Occipital lobe (tissue), 2 donors: ENCODE results near the gene KYAT1. TPM values are rescaled to one million over a fixed set of nuclear protein-coding genes. Genes with fewer than 3 reads are reported as not detected.
"Not testable (repeated sequence)": the region's sequence is repeated elsewhere in the genome, so short reads cannot be mapped to it uniquely, and the experiment has no call there.

Source experiments
- DNase-seq: peaks from one replicate; lab custom pipeline; 2025; lab: John Stamatoyannopoulos, UW
- total RNA-seq: library from RNA; depleted of rRNA; stranded (reverse); fragments of >200 nt; gene quantifications from one replicate; pipeline ENCODE4 v1.2.3, GENCODE V29; 2014

KYAT1 gene
- total RNA-seq, 1 donor from 2014 or later: 9.0 TPM

- DNase-seq: peak; percentile 31
These were observed 61.8 kb downstream of the KYAT1 start for GRCh38 chr9:128819716-128820664.

- peak; percentile 16 for DNase-seq
These were observed 62.7 kb downstream of the KYAT1 start for GRCh38 chr9:128818839-128819715.

GRCh38 chr9:128818099-128818838 is 63.5 kb downstream of the KYAT1 start, which contains the start of gene ENDOG:
TSS of gene ENDOG (plus strand) at chr9:128818500. CDS start at chr9:128818685, 185 bp downstream.
- peak; percentile 94 for DNase-seq

GRCh38 chr9:128810873-128811272 is 70.9 kb downstream of the KYAT1 start:
- no peak for DNase-seq

- DNase-seq: no peak
These were observed 71.9 kb downstream of the KYAT1 start for GRCh38 chr9:128809831-128810230.

- no peak for DNase-seq
These were observed 72.6 kb downstream of the KYAT1 start for GRCh38 chr9:128809036-128809599.

- DNase-seq: no peak
These were observed 73.2 kb downstream of the KYAT1 start for GRCh38 chr9:128808543-128808942.

- no peak for DNase-seq
These were observed 73.9 kb downstream of the KYAT1 start for GRCh38 chr9:128807827-128808226.

- peak; percentile 16 for DNase-seq
These were observed 76.1 kb downstream of the KYAT1 start for GRCh38 chr9:128805661-128806060.

GRCh38 chr9:128802482-128802881 is 79.3 kb downstream of the KYAT1 start:
- no peak for DNase-seq

- no peak for DNase-seq
These were observed 81.7 kb downstream of the KYAT1 start for GRCh38 chr9:128800061-128800460.

- no peak for DNase-seq
These were observed 82.9 kb downstream of the KYAT1 start for GRCh38 chr9:128798896-128799295.

- not testable (repeated sequence) for DNase-seq
These were observed 86.8 kb downstream of the KYAT1 start for GRCh38 chr9:128794961-128795360.

- DNase-seq: no peak
These were observed 88.6 kb downstream of the KYAT1 start for GRCh38 chr9:128792978-128793686.

- DNase-seq: no peak
These were observed 89.6 kb downstream of the KYAT1 start for GRCh38 chr9:128792134-128792533.

- no peak for DNase-seq
These were observed 91.2 kb downstream of the KYAT1 start for GRCh38 chr9:128790536-128790935.

- DNase-seq: no peak
These were observed 93.3 kb downstream of the KYAT1 start for GRCh38 chr9:128788445-128788844.

GRCh38 chr9:128787659-128788058 is 94.1 kb downstream of the KYAT1 start:
- DNase-seq: no peak

- DNase-seq: peak; percentile 74
These were observed 94.8 kb downstream of the KYAT1 start, which contains the start of gene TBC1D13 for GRCh38 chr9:128786681-128787601. TSS of gene TBC1D13 (plus strand) at chr9:128787253. CDS start at chr9:128787354, 101 bp downstream.
